Lung (tissue), 12 donors: ENCODE measurements around the gene RIC8B. TPM values are rescaled to one million over a fixed set of nuclear protein-coding genes. Genes with fewer than 3 reads are reported as not detected.

Source experiments
- ATAC-seq: fragments of 200-7000 bp; cut with Tn5 transposase; one replicate; pipeline ENCODE4 v1.9.1; 2020; ENCODE audit warnings: moderate number of reproducible peaks; ENCODE audit not compliant: insufficient read depth, low FRiP score
- DNase-seq, 3 donors: peaks; one replicate each; pipeline ENCODE4 v3.0.0-alpha.2; 2013 to 2017
- H3K27ac ChIP-seq, 2 donors: one replicate each; pipeline ENCODE4 v1.5.1; 2013; ENCODE audit warnings: mild to moderate bottlenecking in 2 of 2, moderate library complexity in 2 of 2, control low read depth in 1 of 2, inconsistent platforms in 1 of 2, low read depth in 1 of 2, low read length in 1 of 2
- H3K27me3 ChIP-seq, 3 donors: one replicate each; pipeline ENCODE4 v1.5.1; 2013; ENCODE audit warnings: low read length in 2 of 3; ENCODE audit not compliant: control insufficient read depth in 3 of 3, insufficient read depth in 3 of 3
- H3K36me3 ChIP-seq, 4 donors: one replicate each; pipeline ENCODE4 v1.5.1; 2013; ENCODE audit warnings: low read length in 4 of 4, mild to moderate bottlenecking in 1 of 4, moderate library complexity in 1 of 4; ENCODE audit not compliant: control insufficient read depth in 4 of 4, insufficient read depth in 4 of 4
- H3K4me1 ChIP-seq, 5 donors: one replicate each; pipeline ENCODE4 v1.5.1; 2013; ENCODE audit warnings: low read length in 5 of 5, mild to moderate bottlenecking in 2 of 5, moderate library complexity in 1 of 5; ENCODE audit not compliant: control insufficient read depth in 5 of 5, insufficient read depth in 5 of 5
- H3K4me3 ChIP-seq: one replicate; pipeline ENCODE4 v1.5.1; 2013; ENCODE audit warnings: mild to moderate bottlenecking, control low read depth, moderate library complexity
- H3K9ac ChIP-seq, 2 donors: one replicate each; pipeline ENCODE4 v1.5.1; 2013; ENCODE audit warnings: low read length in 2 of 2, control low read depth in 1 of 2; ENCODE audit not compliant: insufficient read depth in 1 of 2
- H3K9me3 ChIP-seq, 4 donors: one replicate each; pipeline ENCODE4 v1.5.1; 2013; ENCODE audit warnings: low read length in 3 of 4, mild to moderate bottlenecking in 1 of 4, moderate library complexity in 1 of 4; ENCODE audit not compliant: control insufficient read depth in 4 of 4, insufficient read depth in 3 of 4
- CTCF ChIP-seq: IDR thresholded peaks from 2 replicates; pipeline ENCODE4 v1.5.1; 2012; ENCODE audit warnings: mild to moderate bottlenecking; ENCODE audit errors: control extremely low read depth, extremely low read depth
- WGBS, 2 donors: extraction: QIAGEN DNeasy Blood & Tissue Kit; methylation state at CpG; one replicate each; pipeline ENCODE4 v1.1.7; 2013; 5-methylcytosine and 5-hydroxymethylcytosine counted together
- polyA plus RNA-seq, 2 donors: library from polyadenylated mRNA; stranded (reverse); fragments of 200-250 nt; gene quantifications; one replicate each; pipeline ENCODE4 v1.2.1, GENCODE V29; 2013
- total RNA-seq, 2 donors: library from RNA; depleted of rRNA in 1 of 2; stranded (reverse); fragments of >200 nt in 1 of 2; gene quantifications; one replicate each; pipeline ENCODE4 v1.2.1, GENCODE V29; 2014 to 2021
- donor health status: control.
- donor health status: control.
- donor health status: Bipolar disorder and iron deficiency.
- donor health status: healthy.
- donor health status: DM: yes; HTN: yes; CAD: no.

RIC8B gene
- total and polyA plus RNA-seq, 4 donors = 3.3 to 14.4 (median 8.2) TPM

- no peak overlapping the region for H3K4me3 ChIP-seq
- no peak for TF ChIP-seq CTCF
- H3K36me3 ChIP-seq = no peaks in the 10 kb centered on the region
- no peak overlapping the region for H3K27ac ChIP-seq
- ATAC-seq = no peak
- H3K4me1 ChIP-seq = peaks cover 0 to 6% (median 5%) of the 10 kb centered on the region in 5 donors
- H3K9ac ChIP-seq = no peak overlapping the region
- no peaks in the 10 kb centered on the region for H3K9me3 ChIP-seq
- DNase-seq = no peak
- peaks cover 0 to 5% (median 0%) of the 10 kb centered on the region in 3 donors for H3K27me3 ChIP-seq
- 85 to 90% methylated on average over 4 of the region's 4 CpGs for WGBS, 2 donors
These were observed 29.2 kb upstream of the RIC8B start for GRCh38 chr12:106745181-106745745.

- Histone ChIP-seq H3K4me1 (no peaks in the 10 kb centered on the region), H3K36me3 (no peaks in the 10 kb centered on the region), H3K4me3 (no peak overlapping the region), H3K9ac (no peak overlapping the region), H3K27me3 (peaks cover 0 to 5% (median 0%) of the 10 kb centered on the region in 3 donors), H3K27ac (no peak overlapping the region), H3K9me3 (no peaks in the 10 kb centered on the region)
- no peak for TF ChIP-seq CTCF
- no peak for ATAC-seq
- no peak for DNase-seq
- 89 to 90% methylated on average over 3 of the region's 3 CpGs for WGBS, 2 donors
These were observed 26.5 kb upstream of the RIC8B start for GRCh38 chr12:106747973-106748436.

- H3K4me1 ChIP-seq = no peaks in the 10 kb centered on the region
- no peak overlapping the region for H3K4me3 ChIP-seq
- no peaks in the 10 kb centered on the region for H3K9me3 ChIP-seq
- no peaks in the 10 kb centered on the region for H3K36me3 ChIP-seq
- no peaks in the 10 kb centered on the region for H3K27me3 ChIP-seq
- TF ChIP-seq CTCF = no peak
- no peak for DNase-seq
- WGBS, 2 donors = 87 to 95% methylated on average over 3 of the region's 3 CpGs
- H3K9ac ChIP-seq = no peak overlapping the region
- no peak for ATAC-seq
- H3K27ac ChIP-seq = no peak overlapping the region
These were observed 24.0 kb upstream of the RIC8B start for GRCh38 chr12:106750524-106750923.

GRCh38 chr12:106753526-106753925 lies 21.0 kb upstream of the RIC8B start:
- TF ChIP-seq CTCF = no peak
- ATAC-seq (no peak), DNase-seq (no peak)
- no peaks in the 10 kb centered on the region for H3K9me3 ChIP-seq
- no peak overlapping the region for H3K9ac ChIP-seq
- H3K4me3 ChIP-seq = no peak overlapping the region
- H3K27me3 ChIP-seq = no peaks in the 10 kb centered on the region
- H3K36me3 ChIP-seq = no peaks in the 10 kb centered on the region
- H3K27ac ChIP-seq = no peak overlapping the region
- peaks cover 0 to 3% (median 0%) of the 10 kb centered on the region in 5 donors for H3K4me1 ChIP-seq
- WGBS, 2 donors = 82 to 84% methylated on average over 7 of the region's 7 CpGs
